GM21367 (cell line): ENCODE measurements around the gene IP6K3.

Experiments used
- ATAC-seq: cut with Tn5 transposase; IDR thresholded peaks from one replicate; pipeline ENCODE4 v1.9.1; 2021; ENCODE audit not compliant: unreplicated experiment

The IP6K3 gene

GRCh38 chr6:33761922-33762629 lies 15.4 kb upstream of the IP6K3 start:
- no peak for ATAC-seq

- no peak for ATAC-seq
Measured at GRCh38 chr6:33761581-33761921, 14.8 kb upstream of the IP6K3 start.

- ATAC-seq = no peak
Measured at GRCh38 chr6:33759887-33760629, 13.4 kb upstream of the IP6K3 start.

- no peak for ATAC-seq
Measured at GRCh38 chr6:33758815-33759216, 12.1 kb upstream of the IP6K3 start.

GRCh38 chr6:33757906-33758305 lies 11.2 kb upstream of the IP6K3 start:
- no peak for ATAC-seq

- ATAC-seq = no peak
Measured at GRCh38 chr6:33757113-33757512, 10.4 kb upstream of the IP6K3 start.

GRCh38 chr6:33756211-33756954 lies 9.7 kb upstream of the IP6K3 start:
- no peak for ATAC-seq

- no peak for ATAC-seq
Measured at GRCh38 chr6:33755070-33755869, 8.6 kb upstream of the IP6K3 start.

GRCh38 chr6:33754222-33754621 lies 7.5 kb upstream of the IP6K3 start:
- no peak for ATAC-seq

- ATAC-seq = no peak
Measured at GRCh38 chr6:33752646-33753015, 5.9 kb upstream of the IP6K3 start.

- no peak for ATAC-seq
Measured at GRCh38 chr6:33751771-33752645, 5.3 kb upstream of the IP6K3 start.

- no peak for ATAC-seq
Measured at GRCh38 chr6:33750244-33750991, 3.7 kb upstream of the IP6K3 start.

- no peak for ATAC-seq
Measured at GRCh38 chr6:33749401-33749800, 2.7 kb upstream of the IP6K3 start.

- no peak for ATAC-seq
Measured at GRCh38 chr6:33748841-33749240, 2.1 kb upstream of the IP6K3 start.

- no peak for ATAC-seq
Measured at GRCh38 chr6:33747823-33748222, 1.1 kb upstream of the IP6K3 start.

- no peak for ATAC-seq
Measured at GRCh38 chr6:33746036-33746600, 587 bp downstream of the IP6K3 start.

- ATAC-seq = no peak
Measured at GRCh38 chr6:33745548-33745947, 1.2 kb downstream of the IP6K3 start.

GRCh38 chr6:33744895-33745546 lies 1.7 kb downstream of the IP6K3 start:
- ATAC-seq = no peak
